22Rv1 (cell line): ENCODE data around the gene ASTN2.

ENCODE experiments used
- H3K27ac ChIP-seq: fragments of 450-650 bp; 2 replicates; pipeline ENCODE4 v1.5.1; 2017
- ZFX ChIP-seq: fragments of 450-650 bp; IDR thresholded peaks from 2 replicates; pipeline ENCODE4 v1.6.1; 2017; ENCODE audit warnings: antibody characterized with exemption, borderline replicate concordance
- TF ChIP-seq, protein P1 (sequence below): fragments of 450-650 bp; IDR thresholded peaks from 2 replicates; pipeline ENCODE4 v1.5.1; 2017; ENCODE audit warnings: mild to moderate bottlenecking

ASTN2 gene

DNA sequence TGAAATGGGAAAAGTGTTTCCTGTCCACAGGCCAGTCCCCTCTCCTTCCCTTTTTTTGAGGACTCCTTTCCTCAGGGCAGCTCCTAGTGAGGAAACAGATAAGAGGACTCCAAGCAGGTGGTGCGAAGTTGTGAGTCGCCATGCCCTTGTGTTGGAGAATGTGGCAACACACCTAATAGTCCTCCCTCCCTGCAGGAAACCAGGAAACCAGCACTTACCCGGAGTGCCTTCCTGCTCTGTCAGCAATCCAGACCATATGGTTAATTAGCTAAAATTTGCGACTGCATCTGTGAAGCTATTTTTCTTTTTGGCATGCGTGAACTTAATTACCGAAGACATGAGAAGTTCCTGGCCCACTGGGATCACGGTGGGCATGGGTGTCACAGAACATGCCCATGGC lies 657.8 kb downstream of the ASTN2 start:
- TF ChIP-seq, protein P1, sequence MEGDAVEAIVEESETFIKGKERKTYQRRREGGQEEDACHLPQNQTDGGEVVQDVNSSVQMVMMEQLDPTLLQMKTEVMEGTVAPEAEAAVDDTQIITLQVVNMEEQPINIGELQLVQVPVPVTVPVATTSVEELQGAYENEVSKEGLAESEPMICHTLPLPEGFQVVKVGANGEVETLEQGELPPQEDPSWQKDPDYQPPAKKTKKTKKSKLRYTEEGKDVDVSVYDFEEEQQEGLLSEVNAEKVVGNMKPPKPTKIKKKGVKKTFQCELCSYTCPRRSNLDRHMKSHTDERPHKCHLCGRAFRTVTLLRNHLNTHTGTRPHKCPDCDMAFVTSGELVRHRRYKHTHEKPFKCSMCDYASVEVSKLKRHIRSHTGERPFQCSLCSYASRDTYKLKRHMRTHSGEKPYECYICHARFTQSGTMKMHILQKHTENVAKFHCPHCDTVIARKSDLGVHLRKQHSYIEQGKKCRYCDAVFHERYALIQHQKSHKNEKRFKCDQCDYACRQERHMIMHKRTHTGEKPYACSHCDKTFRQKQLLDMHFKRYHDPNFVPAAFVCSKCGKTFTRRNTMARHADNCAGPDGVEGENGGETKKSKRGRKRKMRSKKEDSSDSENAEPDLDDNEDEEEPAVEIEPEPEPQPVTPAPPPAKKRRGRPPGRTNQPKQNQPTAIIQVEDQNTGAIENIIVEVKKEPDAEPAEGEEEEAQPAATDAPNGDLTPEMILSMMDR: no peak
- no peak for TF ChIP-seq ZFX
- H3K27ac ChIP-seq: no peak overlapping the region

DNA sequence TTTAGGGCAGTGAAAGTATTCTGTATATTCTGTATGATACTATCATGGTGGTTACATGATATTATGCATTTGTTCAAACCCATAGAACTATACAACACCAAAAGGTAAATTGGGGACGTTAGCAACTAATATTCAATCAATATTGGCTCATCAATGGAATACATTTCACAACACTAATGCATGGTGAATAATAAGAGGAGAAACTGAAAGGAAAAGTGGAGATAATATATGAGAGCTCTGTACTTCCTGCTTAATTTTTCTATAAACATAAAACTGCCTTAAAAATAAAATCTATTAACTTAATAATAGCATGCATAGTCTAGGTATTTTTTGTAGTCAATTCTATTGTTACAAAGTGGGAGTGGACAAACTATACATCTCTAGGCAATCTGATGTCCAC lies 661.5 kb downstream of the ASTN2 start:
- TF ChIP-seq, protein P1: no peak
- no peak for TF ChIP-seq ZFX
- H3K27ac ChIP-seq: no peak overlapping the region

DNA sequence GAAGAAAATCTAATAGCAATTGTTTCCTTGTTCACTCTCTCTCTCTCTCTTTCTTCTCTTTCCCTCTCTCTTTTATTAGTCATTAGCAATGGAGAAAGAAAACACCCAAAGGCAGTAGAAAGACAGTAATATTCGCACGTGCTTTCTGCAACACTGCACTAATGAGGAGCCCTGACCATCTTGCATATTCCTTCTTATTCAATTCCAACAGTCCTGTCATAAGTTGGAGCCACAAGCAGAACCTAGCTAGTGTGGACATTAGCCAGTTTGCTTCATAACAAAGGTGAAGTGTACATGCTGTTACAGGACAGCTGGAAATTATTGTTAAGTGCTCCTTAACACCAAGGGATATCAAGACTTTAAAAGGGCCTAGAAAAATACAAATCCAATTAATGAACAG lies 664.3 kb downstream of the ASTN2 start:
- TF ChIP-seq, protein P1: no peak
- TF ChIP-seq ZFX: no peak
- H3K27ac ChIP-seq: no peak overlapping the region

DNA sequence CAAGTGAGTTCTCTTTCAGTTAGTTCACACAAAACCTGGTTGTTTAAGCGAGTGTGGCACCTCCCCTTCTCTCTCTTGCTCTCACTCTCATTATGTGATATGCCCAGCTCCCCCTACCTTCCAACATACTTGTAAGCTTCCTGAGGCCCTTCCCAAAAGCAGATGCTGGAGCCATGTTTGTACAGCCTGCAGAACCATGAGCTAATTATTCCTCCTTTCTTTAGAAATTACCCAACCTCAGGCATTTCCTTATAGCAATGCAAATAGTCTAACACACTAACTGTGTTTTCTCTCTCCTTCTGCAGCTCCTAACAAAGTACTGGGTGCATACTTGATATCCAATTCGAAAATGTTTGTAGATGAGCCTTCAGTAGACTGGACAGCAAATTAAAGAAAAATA lies 665.1 kb downstream of the ASTN2 start:
- TF ChIP-seq ZFX: no peak
- TF ChIP-seq, protein P1: no peak
- H3K27ac ChIP-seq: no peak overlapping the region

GRCh38 chr9:116749176-116749575 lies 665.7 kb downstream of the ASTN2 start:
- TF ChIP-seq, protein P1: no peak
- TF ChIP-seq ZFX: no peak
- no peak overlapping the region for H3K27ac ChIP-seq

- H3K27ac ChIP-seq: no peak overlapping the region
- TF ChIP-seq ZFX: no peak
- TF ChIP-seq, protein P1: no peak
Observed at GRCh38 chr9:116741742-116742141, 673.1 kb downstream of the ASTN2 start.

DNA sequence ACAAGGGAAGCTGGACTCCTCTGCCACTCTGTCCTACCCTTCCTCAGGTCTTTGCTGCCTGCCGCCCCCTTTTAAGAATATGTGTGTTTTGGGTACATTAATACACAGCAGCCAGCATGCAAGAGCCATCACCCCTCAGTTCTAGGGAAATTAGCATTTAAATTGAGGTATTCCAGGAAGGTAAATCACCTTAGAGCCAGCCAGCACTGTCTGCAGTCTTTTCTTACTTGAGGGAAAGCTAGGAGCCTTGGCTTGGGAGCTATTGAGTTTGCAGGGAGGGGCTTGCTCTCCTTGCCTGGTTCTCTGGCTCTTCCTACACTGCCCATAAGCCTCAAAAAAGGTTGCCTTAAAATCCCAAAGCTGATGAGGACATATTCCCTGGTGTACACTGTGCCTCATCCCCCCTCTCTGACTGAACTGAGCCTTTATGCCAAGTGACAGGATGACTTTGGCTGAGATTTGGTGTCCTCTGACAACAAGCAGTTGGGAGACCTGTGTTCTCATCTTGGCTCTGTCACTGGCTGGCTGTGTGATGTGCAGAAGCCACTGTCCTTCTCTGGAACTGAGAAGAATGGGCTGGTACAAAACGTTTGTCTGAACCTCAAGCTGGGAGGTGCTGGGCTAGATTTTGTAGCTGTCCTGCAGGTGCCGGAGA lies 673.6 kb downstream of the ASTN2 start:
- TF ChIP-seq, protein P1: no peak
- no peak for TF ChIP-seq ZFX
- no peak overlapping the region for H3K27ac ChIP-seq
